GM12891 (cell line): ENCODE data around the gene IQGAP2.

Experiments used
- POLR2A ChIP-seq: IDR thresholded peaks from 2 replicates; pipeline ENCODE4 v1.6.1; 2011; ENCODE audit warnings: low read depth, low read length, control low read depth
- POLR2AphosphoS5 ChIP-seq: IDR thresholded peaks from 2 replicates; pipeline ENCODE4 v1.6.1; 2011; ENCODE audit warnings: low read depth, low read length, control low read depth

GRCh38 chr5:76471406-76471805 is 68.3 kb downstream of the IQGAP2 start:
- TF ChIP-seq POLR2AphosphoS5 (no peak), POLR2A (no peak)
